Measurements from ENCODE around the gene EGFL7. TPM values are rescaled to one million over a fixed set of nuclear protein-coding genes. Genes with fewer than 3 reads are reported as not detected.

Gene EGFL7
- total RNA-seq, 4 donors from 2014 or later = 12.3 to 64.7 (median 33.6) TPM

DNA sequence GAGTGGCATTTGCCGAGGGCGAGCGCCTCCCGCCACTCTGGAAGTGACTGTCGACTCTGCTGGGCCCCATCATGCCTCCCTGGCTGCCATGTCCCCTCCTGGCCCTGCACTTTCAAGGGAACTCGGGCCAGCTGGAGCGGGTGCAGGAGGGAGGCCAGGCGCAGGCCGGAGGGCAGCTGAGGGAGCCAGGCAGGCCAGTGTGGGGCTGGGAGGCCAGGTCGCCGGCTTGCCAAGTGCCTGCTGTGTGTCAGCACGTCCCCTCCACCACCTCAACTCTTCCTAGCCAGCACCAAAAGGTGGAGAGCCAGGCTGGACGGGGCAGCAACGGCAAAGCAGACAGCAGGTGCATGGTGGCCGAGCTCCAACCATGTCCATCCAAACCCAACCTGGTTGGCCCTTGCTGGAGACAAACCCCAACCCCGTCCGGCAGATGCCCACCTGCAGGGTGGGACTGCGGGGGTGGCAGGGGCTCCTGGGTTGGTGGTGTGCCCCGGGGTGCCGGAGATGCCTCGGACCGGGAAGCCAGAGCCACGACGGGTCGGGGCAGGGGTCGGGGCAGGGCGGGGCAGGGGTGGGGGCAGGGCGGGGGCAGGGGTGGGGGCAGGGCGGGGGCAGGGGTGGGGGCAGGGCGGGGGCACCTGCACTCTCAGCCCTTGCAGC, 36.5 kb upstream of the EGFL7 start:
- Histone ChIP-seq H3K4me3 (no peak overlapping the region), H3K4me1 (peaks cover 25 to 62% (median 49%) of the 10 kb centered on the region in 4 donors), H3K27ac (peak overlapping the region; percentile 14 to 71 (median 46)), H3K9me3 (no peaks in the 10 kb centered on the region), H3K36me3 (no peaks in the 10 kb centered on the region), H3K27me3 (no peaks in the 10 kb centered on the region)
- DNase-seq = peak; percentile 15
- in situ Hi-C loops (cut with MboI; ENCODE audit: low pct_ligation_motif_present in 1 of 4, low pct_unique_long_range_greater_than_20kb in 1 of 4, low sequenced_read_pairs in 3 of 4) (no loop called here), intact Hi-C loops (cut with DNase I; ENCODE audit: low total_unique reads) (loop anchor here (5.0 kb wide), 1 partner anchor 964 kb away; the partner anchor contains the start of gene LCN9)
- TF ChIP-seq, protein P1, sequence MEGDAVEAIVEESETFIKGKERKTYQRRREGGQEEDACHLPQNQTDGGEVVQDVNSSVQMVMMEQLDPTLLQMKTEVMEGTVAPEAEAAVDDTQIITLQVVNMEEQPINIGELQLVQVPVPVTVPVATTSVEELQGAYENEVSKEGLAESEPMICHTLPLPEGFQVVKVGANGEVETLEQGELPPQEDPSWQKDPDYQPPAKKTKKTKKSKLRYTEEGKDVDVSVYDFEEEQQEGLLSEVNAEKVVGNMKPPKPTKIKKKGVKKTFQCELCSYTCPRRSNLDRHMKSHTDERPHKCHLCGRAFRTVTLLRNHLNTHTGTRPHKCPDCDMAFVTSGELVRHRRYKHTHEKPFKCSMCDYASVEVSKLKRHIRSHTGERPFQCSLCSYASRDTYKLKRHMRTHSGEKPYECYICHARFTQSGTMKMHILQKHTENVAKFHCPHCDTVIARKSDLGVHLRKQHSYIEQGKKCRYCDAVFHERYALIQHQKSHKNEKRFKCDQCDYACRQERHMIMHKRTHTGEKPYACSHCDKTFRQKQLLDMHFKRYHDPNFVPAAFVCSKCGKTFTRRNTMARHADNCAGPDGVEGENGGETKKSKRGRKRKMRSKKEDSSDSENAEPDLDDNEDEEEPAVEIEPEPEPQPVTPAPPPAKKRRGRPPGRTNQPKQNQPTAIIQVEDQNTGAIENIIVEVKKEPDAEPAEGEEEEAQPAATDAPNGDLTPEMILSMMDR (IDR thresholded peaks at IDR 0.05) = no peak
- no peak for TF ChIP-seq EP300 (IDR thresholded peaks at IDR 0.05; ENCODE audit: low read depth)
- TF ChIP-seq POLR2AphosphoS5 (IDR thresholded peaks at IDR 0.05) = no peak
- no peak for TF ChIP-seq POLR2A (IDR thresholded peaks at IDR 0.05)
- WGBS, 2 donors (ENCODE audit: low coverage in 1 of 2) = 31% methylated on average over 17 of the region's 30 CpGs; no CpG with 5 or more reads in 1 of the 2 donors

DNA sequence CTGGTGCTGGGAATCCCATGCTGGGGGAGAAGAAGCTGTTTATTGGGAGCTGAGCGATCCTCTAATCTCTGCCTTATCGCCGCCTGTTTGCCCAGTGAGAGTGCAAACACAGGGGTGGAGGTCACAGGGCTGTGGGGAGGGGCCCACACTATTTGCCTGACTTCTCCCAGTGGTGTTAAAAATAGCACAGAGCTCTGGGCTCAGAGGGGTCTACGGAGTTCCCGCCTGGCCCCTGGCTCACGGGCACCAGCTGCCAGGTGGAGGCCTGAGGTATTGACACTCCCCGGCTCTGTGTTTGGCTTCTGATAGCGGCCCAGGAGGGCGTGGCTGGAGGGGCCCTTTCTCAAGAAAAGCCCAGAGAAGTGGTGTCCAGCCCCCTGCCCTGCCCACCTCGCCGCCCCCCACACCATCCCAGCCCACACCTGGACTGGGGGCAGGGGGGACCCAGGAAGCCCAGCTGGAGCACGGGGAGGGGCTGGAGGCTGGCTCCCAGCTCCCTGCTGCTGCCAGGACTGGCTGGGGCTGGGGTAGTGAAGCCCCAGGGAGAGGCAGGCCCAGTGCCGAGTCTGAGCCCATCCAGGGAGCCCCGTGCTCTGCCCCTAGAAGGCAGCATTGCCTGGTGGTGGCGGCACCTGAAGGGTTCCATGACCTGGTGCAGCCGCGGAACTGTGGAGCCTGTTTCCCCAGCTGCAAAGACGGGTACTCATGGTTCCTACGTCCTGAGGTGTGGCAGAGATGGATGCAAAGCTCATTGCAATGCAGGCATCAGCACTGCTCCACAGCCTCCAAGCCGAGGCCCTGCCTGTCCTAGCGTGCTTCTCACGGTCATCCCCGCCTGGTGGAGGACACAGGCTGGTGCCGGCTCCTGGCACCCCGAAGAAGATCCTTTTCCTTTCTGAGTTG, 35.7 kb upstream of the EGFL7 start:
- no peak for TF ChIP-seq POLR2AphosphoS5 (IDR thresholded peaks at IDR 0.05)
- TF ChIP-seq POLR2A (IDR thresholded peaks at IDR 0.05) = no peak
- TF ChIP-seq, protein P1 (IDR thresholded peaks at IDR 0.05) = peak in 4 of 5 experiments; percentile 21 to 52 (median 32)
- TF ChIP-seq EP300 (IDR thresholded peaks at IDR 0.05; ENCODE audit: low read depth) = no peak
- Histone ChIP-seq H3K9me3 (no peaks in the 10 kb centered on the region), H3K4me1 (peaks cover 25 to 62% (median 50%) of the 10 kb centered on the region in 4 donors), H3K4me3 (no peak overlapping the region), H3K36me3 (no peaks in the 10 kb centered on the region), H3K27ac (peak overlapping the region; percentile 1 to 71 (median 16)), H3K27me3 (peaks cover 4% of the 10 kb centered on the region)
- peak; percentile 60 for DNase-seq
- WGBS, 2 donors (ENCODE audit: low coverage in 1 of 2) = 49% methylated on average over 19 of the region's 25 CpGs; no CpG with 5 or more reads in 1 of the 2 donors
- intact Hi-C loops (cut with DNase I; ENCODE audit: low total_unique reads) (loop anchor here (5.0 kb wide), 1 partner anchor 965 kb away; the partner anchor contains the start of gene LCN9), in situ Hi-C loops (cut with MboI; ENCODE audit: low pct_ligation_motif_present in 1 of 4, low pct_unique_long_range_greater_than_20kb in 1 of 4, low sequenced_read_pairs in 3 of 4) (no loop called here)

DNA sequence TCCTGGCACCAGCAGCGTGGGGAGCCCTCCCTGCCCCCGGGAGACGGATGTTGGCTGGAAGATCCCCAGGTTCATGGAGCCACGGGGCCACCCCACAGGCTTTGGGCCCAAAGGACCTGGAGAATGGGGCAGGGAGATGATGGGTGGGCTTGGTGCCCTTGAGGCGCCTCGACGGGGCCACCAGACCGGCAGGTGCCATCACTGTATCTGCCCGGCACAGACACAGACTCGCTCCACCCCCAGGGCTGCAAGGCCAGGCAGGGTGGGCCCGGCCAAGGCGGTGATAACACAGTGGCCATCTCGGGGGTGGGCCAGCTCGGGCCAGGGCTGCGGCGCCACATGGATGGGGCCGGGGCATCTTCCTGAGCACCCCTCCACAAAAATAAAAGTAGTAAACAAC, 35.0 kb upstream of the EGFL7 start:
- no peak overlapping the region for H3K4me3 ChIP-seq
- peak overlapping the region in 1 of 4 donors; percentile 71 for H3K27ac ChIP-seq
- intact Hi-C loops (cut with DNase I; ENCODE audit: low total_unique reads) (loop anchor here (5.0 kb wide), 1 partner anchor 965 kb away; the partner anchor contains the start of gene LCN9), in situ Hi-C loops (cut with MboI; ENCODE audit: low pct_ligation_motif_present in 1 of 4, low pct_unique_long_range_greater_than_20kb in 1 of 4, low sequenced_read_pairs in 3 of 4) (no loop called here)
- DNase-seq = no peak
- H3K4me1 ChIP-seq = peaks cover 25 to 62% (median 50%) of the 10 kb centered on the region in 4 donors
- H3K9me3 ChIP-seq = no peaks in the 10 kb centered on the region
- H3K27me3 ChIP-seq = peaks cover 4% of the 10 kb centered on the region
- H3K36me3 ChIP-seq = no peaks in the 10 kb centered on the region
- WGBS, 2 donors (ENCODE audit: low coverage in 1 of 2) = 65 to 70% methylated on average over 8 to 12 of the region's 17 CpGs
- TF ChIP-seq POLR2AphosphoS5 (IDR thresholded peaks at IDR 0.05) (no peak), POLR2A (IDR thresholded peaks at IDR 0.05) (no peak), EP300 (IDR thresholded peaks at IDR 0.05; ENCODE audit: low read depth) (no peak)
- TF ChIP-seq, protein P1 (IDR thresholded peaks at IDR 0.05) = no peak

DNA sequence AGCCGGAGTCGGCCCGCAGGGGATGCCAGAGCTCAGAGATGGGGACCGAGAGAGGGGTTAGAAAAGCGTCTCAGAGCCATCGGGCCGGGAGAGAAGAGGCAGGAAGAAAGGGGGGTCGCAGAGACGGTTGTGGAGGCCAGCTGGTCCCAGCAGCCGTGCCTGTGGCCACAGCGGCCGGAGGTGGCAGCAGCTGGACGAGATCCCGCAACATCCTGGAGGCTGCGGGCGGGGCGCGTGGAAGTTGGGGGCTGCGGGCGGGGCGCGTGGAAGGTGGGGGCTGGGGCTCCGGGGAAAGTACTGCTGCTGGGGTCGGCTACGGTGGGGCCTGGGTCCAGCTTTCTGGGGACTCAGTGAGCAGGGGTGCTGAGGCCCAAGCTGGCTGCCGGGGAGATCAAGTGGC, 34.4 kb upstream of the EGFL7 start:
- intact Hi-C loops (cut with DNase I; ENCODE audit: low total_unique reads) = loop anchor here (5.0 kb wide), 1 partner anchor 966 kb away; the partner anchor contains the start of gene LCN9
- TF ChIP-seq POLR2A (IDR thresholded peaks at IDR 0.05) (no peak), POLR2AphosphoS5 (IDR thresholded peaks at IDR 0.05) (no peak), EP300 (IDR thresholded peaks at IDR 0.05; ENCODE audit: low read depth) (no peak)
- TF ChIP-seq, protein P1 (IDR thresholded peaks at IDR 0.05) = no peak

More for the DNA sequence above, 34.4 kb upstream of the EGFL7 start:
- H3K27me3 ChIP-seq = peaks cover 4% of the 10 kb centered on the region
- H3K9me3 ChIP-seq = no peaks in the 10 kb centered on the region
- DNase-seq = no peak
- peak overlapping the region in 1 of 4 donors; percentile 18 for H3K27ac ChIP-seq
- in situ Hi-C loops (cut with MboI; ENCODE audit: low pct_ligation_motif_present in 1 of 4, low pct_unique_long_range_greater_than_20kb in 1 of 4, low sequenced_read_pairs in 3 of 4) = no loop called here
- no peaks in the 10 kb centered on the region for H3K36me3 ChIP-seq
- WGBS, 2 donors (ENCODE audit: low coverage in 1 of 2) = 56 to 63% methylated on average over 6 to 24 of the region's 26 CpGs
- peaks cover 25 to 62% (median 50%) of the 10 kb centered on the region in 4 donors for H3K4me1 ChIP-seq
- no peak overlapping the region for H3K4me3 ChIP-seq
